NB4 (cell line): ENCODE measurements around the gene HELLS.

Experiments
- TF ChIP-seq, protein P1 (sequence below): IDR thresholded peaks from one replicate; pipeline ENCODE4 v1.5.1; 2012; ENCODE audit warnings: low read depth, low read length
- TF ChIP-seq, protein P2 (sequence below): IDR thresholded peaks from 2 replicates; pipeline ENCODE4 v1.6.1; 2011; ENCODE audit warnings: low read depth, low read length

DNA sequence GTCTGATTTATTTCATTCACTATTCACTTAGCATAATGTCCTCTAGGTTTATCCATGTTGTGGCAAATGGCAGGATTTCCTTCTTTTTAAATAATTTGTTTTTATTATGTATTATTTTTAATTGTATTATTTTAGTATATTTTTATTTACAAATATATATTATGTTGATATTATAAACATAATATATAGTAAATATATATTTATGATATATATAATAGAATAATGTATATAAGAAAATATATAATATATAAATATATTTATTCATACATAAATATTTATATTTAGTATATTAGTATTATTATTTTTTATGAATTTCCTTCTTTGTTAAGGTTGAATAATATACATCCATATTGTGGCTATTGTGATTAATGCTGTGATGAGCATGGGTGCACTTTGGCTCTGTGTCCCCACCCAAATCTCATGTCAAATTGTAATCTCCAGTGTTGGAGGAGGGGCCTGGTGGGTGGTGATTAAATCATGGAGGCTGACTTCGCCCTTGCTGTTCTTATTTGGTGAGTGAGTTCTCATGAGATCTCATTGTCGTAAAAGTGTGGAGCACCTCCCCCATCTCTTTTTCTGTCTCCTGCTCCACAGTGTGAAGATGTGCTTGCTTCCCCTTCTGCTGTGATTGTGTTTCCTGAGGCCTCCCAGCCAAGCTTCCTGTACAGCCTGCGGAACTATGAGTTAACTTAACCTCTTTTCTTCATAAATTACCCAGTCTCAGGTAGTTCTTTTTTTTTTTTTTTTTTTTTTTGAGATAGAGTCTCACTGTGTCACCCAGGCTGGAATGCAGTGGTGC is 85.7 kb downstream of the HELLS start:
- TF ChIP-seq, protein P1, sequence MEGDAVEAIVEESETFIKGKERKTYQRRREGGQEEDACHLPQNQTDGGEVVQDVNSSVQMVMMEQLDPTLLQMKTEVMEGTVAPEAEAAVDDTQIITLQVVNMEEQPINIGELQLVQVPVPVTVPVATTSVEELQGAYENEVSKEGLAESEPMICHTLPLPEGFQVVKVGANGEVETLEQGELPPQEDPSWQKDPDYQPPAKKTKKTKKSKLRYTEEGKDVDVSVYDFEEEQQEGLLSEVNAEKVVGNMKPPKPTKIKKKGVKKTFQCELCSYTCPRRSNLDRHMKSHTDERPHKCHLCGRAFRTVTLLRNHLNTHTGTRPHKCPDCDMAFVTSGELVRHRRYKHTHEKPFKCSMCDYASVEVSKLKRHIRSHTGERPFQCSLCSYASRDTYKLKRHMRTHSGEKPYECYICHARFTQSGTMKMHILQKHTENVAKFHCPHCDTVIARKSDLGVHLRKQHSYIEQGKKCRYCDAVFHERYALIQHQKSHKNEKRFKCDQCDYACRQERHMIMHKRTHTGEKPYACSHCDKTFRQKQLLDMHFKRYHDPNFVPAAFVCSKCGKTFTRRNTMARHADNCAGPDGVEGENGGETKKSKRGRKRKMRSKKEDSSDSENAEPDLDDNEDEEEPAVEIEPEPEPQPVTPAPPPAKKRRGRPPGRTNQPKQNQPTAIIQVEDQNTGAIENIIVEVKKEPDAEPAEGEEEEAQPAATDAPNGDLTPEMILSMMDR = no peak
- TF ChIP-seq, protein P2, sequence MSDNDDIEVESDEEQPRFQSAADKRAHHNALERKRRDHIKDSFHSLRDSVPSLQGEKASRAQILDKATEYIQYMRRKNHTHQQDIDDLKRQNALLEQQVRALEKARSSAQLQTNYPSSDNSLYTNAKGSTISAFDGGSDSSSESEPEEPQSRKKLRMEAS = no peak
